Measurements from ENCODE around the gene COL4A1. TPM values are rescaled to one million over a fixed set of nuclear protein-coding genes. Genes with fewer than 3 reads are reported as not detected.

The COL4A1 gene
- total RNA-seq, 2 experiments from 2014 or later = not detected

- peaks cover 38% of the 10 kb centered on the region for H3K27me3 Mint-ChIP-seq
- H3K4me3 Mint-ChIP-seq = no peak overlapping the region
- no peak for DNase-seq
- H3K9me3 Mint-ChIP-seq = no peaks in the 10 kb centered on the region
- H3K27ac Mint-ChIP-seq = no peak overlapping the region
- no peaks in the 10 kb centered on the region for H3K36me3 Mint-ChIP-seq
- H3K4me1 Mint-ChIP-seq = no peaks in the 10 kb centered on the region
These were observed 19.8 kb downstream of the COL4A1 start for GRCh38 chr13:110286833-110287819.

- H3K27me3 Mint-ChIP-seq = peaks cover 39% of the 10 kb centered on the region
- no peaks in the 10 kb centered on the region for H3K4me1 Mint-ChIP-seq
- H3K4me3 Mint-ChIP-seq = no peak overlapping the region
- DNase-seq = no peak
- peaks cover 5% of the 10 kb centered on the region for H3K9me3 Mint-ChIP-seq
- no peak overlapping the region for H3K27ac Mint-ChIP-seq
- H3K36me3 Mint-ChIP-seq = no peaks in the 10 kb centered on the region
These were observed 20.7 kb downstream of the COL4A1 start for GRCh38 chr13:110285991-110286832.

- Mint-ChIP-seq H3K27me3 (peaks cover 42% of the 10 kb centered on the region), H3K27ac (no peak overlapping the region), H3K9me3 (peaks cover 5% of the 10 kb centered on the region), H3K36me3 (no peaks in the 10 kb centered on the region), H3K4me1 (peaks cover 3% of the 10 kb centered on the region), H3K4me3 (no peak overlapping the region)
- no peak for DNase-seq
These were observed 22.0 kb downstream of the COL4A1 start for GRCh38 chr13:110284779-110285484.

GRCh38 chr13:110283736-110284517 is 23.0 kb downstream of the COL4A1 start:
- H3K27me3 Mint-ChIP-seq = peaks cover 46% of the 10 kb centered on the region

GRCh38 chr13:110282316-110282841 is 24.6 kb downstream of the COL4A1 start:
- Mint-ChIP-seq H3K4me3 (no peak overlapping the region), H3K9me3 (peaks cover 5% of the 10 kb centered on the region), H3K4me1 (peaks cover 3% of the 10 kb centered on the region), H3K27ac (no peak overlapping the region), H3K36me3 (no peaks in the 10 kb centered on the region), H3K27me3 (peaks cover 48% of the 10 kb centered on the region)
- no peak for DNase-seq

More at GRCh38 chr13:110283736-110284517, 23.0 kb downstream of the COL4A1 start:
- H3K9me3 Mint-ChIP-seq = peaks cover 5% of the 10 kb centered on the region
- peaks cover 3% of the 10 kb centered on the region for H3K4me1 Mint-ChIP-seq
- no peaks in the 10 kb centered on the region for H3K36me3 Mint-ChIP-seq
- no peak for DNase-seq
- no peak overlapping the region for H3K4me3 Mint-ChIP-seq
- no peak overlapping the region for H3K27ac Mint-ChIP-seq

GRCh38 chr13:110281736-110282135 is 25.2 kb downstream of the COL4A1 start:
- Mint-ChIP-seq H3K4me1 (peaks cover 3% of the 10 kb centered on the region), H3K27me3 (peaks cover 44% of the 10 kb centered on the region), H3K27ac (no peak overlapping the region), H3K9me3 (peaks cover 5% of the 10 kb centered on the region), H3K36me3 (no peaks in the 10 kb centered on the region), H3K4me3 (no peak overlapping the region)
- no peak for DNase-seq

GRCh38 chr13:110280985-110281688 is 25.8 kb downstream of the COL4A1 start:
- Mint-ChIP-seq H3K27ac (no peak overlapping the region), H3K9me3 (peaks cover 5% of the 10 kb centered on the region), H3K4me3 (no peak overlapping the region), H3K36me3 (no peaks in the 10 kb centered on the region), H3K4me1 (peaks cover 3% of the 10 kb centered on the region), H3K27me3 (peaks cover 41% of the 10 kb centered on the region)
- no peak for DNase-seq

GRCh38 chr13:110280231-110280813 is 26.6 kb downstream of the COL4A1 start:
- H3K36me3 Mint-ChIP-seq = no peaks in the 10 kb centered on the region
- H3K27ac Mint-ChIP-seq = no peak overlapping the region
- peaks cover 3% of the 10 kb centered on the region for H3K4me1 Mint-ChIP-seq
- no peak for DNase-seq
- H3K27me3 Mint-ChIP-seq = peaks cover 34% of the 10 kb centered on the region
- no peak overlapping the region for H3K4me3 Mint-ChIP-seq
- peaks cover 5% of the 10 kb centered on the region for H3K9me3 Mint-ChIP-seq

- Mint-ChIP-seq H3K27me3 (peaks cover 31% of the 10 kb centered on the region), H3K4me1 (peaks cover 3% of the 10 kb centered on the region), H3K36me3 (no peaks in the 10 kb centered on the region), H3K9me3 (peaks cover 5% of the 10 kb centered on the region), H3K27ac (no peak overlapping the region), H3K4me3 (no peak overlapping the region)
- DNase-seq = no peak
These were observed 27.3 kb downstream of the COL4A1 start for GRCh38 chr13:110279684-110280083.

GRCh38 chr13:110278859-110279258 is 28.1 kb downstream of the COL4A1 start:
- H3K4me1 Mint-ChIP-seq = peaks cover 3% of the 10 kb centered on the region
- DNase-seq = no peak
- H3K27me3 Mint-ChIP-seq = peaks cover 23% of the 10 kb centered on the region
- H3K9me3 Mint-ChIP-seq = peaks cover 5% of the 10 kb centered on the region
- H3K27ac Mint-ChIP-seq = no peak overlapping the region
- H3K4me3 Mint-ChIP-seq = no peak overlapping the region
- H3K36me3 Mint-ChIP-seq = no peaks in the 10 kb centered on the region

GRCh38 chr13:110277357-110277975 is 29.5 kb downstream of the COL4A1 start:
- Mint-ChIP-seq H3K36me3 (no peaks in the 10 kb centered on the region), H3K27me3 (peaks cover 23% of the 10 kb centered on the region), H3K9me3 (peaks cover 5% of the 10 kb centered on the region), H3K4me3 (no peak overlapping the region), H3K27ac (no peak overlapping the region), H3K4me1 (peaks cover 3% of the 10 kb centered on the region)
- no peak for DNase-seq

- peaks cover 22% of the 10 kb centered on the region for H3K27me3 Mint-ChIP-seq
- H3K27ac Mint-ChIP-seq = no peak overlapping the region
- no peak for DNase-seq
- no peaks in the 10 kb centered on the region for H3K36me3 Mint-ChIP-seq
- H3K9me3 Mint-ChIP-seq = peaks cover under 1% of the 10 kb centered on the region
- H3K4me1 Mint-ChIP-seq = peaks cover 3% of the 10 kb centered on the region
- H3K4me3 Mint-ChIP-seq = no peak overlapping the region
These were observed 30.4 kb downstream of the COL4A1 start for GRCh38 chr13:110276553-110276950.

Measured in activated naive CD8-positive, alpha-beta T cell treated with anti-CD3 and anti-CD28 coated beads for 36 hours (primary cell).